Cortex of kidney (tissue), 1 donor: ENCODE results near the gene NPLOC4.

Experiments
- DNase-seq: peaks from one replicate; lab custom pipeline; 2025; lab: John Stamatoyannopoulos, UW

The NPLOC4 gene

DNA sequence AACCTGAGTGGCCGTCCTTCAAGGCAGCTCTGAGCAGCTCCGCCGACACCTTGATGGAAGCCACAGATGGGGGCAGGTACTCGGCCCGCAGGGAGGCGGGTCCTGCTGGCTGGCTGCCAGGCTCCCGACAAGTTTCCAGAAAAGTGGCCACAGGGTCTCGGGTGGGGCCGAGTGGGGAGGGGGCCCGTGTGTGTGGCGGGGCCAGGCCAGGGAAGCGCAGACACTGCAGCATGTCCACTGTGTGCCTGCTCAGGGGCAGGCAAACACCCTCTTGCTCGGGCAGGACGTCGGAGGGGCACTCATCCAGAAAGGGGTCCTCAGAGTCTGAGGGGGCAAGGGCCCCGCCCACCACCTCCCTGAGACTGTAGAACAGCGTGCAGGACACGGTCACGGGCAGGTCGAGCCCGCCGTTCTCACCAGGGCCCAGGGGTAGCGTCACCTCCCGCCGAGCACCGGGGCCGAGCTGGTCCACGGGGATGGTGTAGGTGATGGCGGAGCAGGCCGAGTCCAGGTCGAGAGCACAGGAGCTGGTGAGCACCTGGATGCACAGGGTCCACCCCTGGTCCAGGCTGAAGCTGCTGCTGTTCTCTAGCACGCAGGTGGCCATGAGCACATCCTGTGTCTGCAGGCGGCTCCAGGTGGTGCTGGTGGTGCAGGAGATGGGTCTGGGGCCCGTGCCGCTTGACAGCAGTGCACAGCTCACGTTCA, 89.9 kb downstream of the NPLOC4 start:
- DNase-seq: no peak

DNA sequence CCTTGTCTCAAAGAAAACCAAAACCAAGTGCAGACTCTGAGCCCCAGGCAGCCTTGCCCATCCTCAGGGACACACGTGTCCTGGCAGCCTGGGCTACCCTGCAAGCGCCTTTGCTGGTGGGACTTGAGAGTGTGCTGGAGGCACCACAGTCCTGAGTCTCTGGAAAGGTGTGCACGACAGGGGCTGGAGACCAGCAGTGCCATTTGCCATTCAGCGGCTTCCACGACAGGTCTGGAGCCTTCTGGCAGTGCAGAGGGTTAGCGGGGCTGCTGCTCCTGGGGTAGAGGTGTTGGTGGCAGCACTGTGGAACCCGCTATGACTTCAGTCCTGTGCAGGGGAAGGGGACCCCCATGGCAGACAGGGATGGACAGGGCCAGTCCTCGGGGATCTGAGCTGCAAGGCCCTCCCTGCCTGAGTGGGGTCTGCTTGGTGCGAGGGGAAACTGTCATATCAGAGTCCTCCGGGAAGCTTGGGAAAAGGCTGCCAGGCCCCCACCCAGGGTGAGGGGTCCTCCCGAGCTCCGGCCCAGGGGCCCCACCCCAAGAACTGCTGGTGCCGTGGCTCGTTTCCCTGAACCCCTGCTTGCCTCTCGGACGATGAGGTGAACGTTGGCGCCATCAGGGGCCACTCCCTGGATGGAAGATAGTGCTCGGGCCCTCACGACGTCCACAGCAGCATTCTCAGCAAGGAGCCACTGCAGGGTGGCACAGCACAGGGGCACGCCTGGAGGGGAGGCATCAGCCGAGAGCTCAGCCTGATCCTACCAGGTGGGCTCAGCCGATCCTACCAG, 91.6 kb downstream of the NPLOC4 start:
- no peak for DNase-seq

GRCh38 chr17:81544281-81544974, 92.5 kb downstream of the NPLOC4 start:
- DNase-seq: no peak

- no peak for DNase-seq
Observed at GRCh38 chr17:81543756-81544155, 93.2 kb downstream of the NPLOC4 start.

DNA sequence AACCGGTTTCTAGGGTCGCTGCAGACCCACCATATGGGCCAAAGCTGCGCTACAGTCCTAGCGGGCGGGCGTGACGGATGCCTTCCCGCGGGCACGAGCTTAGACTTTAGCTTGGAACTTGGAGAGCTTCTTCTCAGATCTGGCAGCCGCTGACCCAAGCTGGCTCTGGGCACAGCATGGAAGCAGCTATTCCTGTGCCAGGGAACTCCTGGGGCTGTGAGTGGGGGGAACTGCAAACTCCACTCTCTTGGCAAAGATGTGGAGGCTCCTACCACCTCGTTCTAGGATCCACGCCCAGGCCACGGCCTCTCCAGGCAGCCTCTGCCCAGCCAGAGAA, 93.6 kb downstream of the NPLOC4 start:
- no peak for DNase-seq

GRCh38 chr17:81542431-81543338, 94.2 kb downstream of the NPLOC4 start:
- no peak for DNase-seq

DNA sequence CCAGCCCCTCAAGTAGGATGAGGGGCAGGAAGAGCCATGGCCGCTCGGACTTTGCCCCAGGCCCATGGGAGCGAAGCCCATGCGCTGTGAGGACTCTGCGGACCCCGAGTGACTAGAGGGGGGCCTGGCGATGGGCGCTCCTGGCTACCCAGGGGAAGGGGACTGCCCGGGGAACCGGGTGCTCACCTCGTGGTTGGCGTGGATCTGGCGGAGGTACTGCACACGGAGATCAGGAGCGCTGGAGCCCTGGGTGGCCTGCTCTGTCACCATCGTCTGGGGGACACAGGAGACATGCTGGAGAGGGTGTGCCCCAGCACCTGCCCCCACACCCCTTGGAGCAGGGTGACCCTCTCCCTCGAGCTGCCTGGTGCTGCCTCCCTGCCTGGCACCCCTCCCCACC, 95.8 kb downstream of the NPLOC4 start:
- DNase-seq: no peak

- DNase-seq: no peak
Observed at GRCh38 chr17:81540676-81541027, 96.3 kb downstream of the NPLOC4 start.

- DNase-seq: no peak
Observed at GRCh38 chr17:81539961-81540675, 96.8 kb downstream of the NPLOC4 start.

DNA sequence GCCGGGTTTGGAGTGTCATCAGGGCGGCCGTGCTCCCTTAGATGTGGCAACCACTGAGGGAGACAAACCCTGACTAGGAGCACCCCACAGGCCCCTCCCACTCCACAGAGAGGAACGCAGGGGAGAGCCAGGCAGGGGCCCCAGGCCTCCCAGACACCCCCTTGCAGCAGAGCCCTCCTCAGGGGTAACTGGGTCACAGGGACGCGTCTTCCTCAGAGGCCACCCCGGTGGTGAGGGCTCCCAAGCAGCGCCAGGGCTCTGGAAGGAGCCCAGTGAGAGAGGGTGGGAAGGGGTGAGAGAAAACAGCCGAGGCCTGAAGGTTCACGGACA, 97.4 kb downstream of the NPLOC4 start:
- DNase-seq: no peak

- DNase-seq: no peak
Observed at GRCh38 chr17:81538651-81539570, 98.0 kb downstream of the NPLOC4 start.

- no peak for DNase-seq
Observed at GRCh38 chr17:81537856-81538555, 98.9 kb downstream of the NPLOC4 start.

DNA sequence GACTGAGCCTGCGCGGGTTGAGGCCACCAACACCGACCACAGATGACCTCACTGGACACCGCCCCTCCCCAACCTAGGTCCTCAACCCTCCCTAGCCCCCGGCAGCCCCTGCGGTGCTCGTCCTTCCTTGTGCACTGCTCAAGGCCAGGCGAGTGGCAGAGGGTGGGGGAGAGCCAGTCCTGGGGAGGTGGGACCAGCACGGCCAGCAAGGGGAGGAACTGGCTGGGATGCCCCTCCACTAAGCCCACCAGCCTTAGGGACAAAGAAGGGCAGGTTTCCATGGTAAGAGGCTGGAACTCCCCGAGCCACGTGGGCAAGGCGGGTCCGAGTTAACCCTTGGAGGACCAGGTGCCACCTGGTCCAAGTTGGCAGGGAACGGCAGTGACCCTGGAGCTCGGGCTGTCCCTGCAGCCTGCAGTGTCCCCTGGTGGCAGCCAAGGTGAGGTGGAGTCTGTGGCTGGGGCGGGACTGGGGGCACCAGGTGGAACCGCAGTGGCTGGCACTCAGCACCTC, 99.5 kb downstream of the NPLOC4 start:
- no peak for DNase-seq

GRCh38 chr17:81536299-81537290, 100.3 kb downstream of the NPLOC4 start:
- DNase-seq: no peak

- no peak for DNase-seq
Observed at GRCh38 chr17:81535480-81536298, 101.2 kb downstream of the NPLOC4 start.

- no peak for DNase-seq
Observed at GRCh38 chr17:81535007-81535328, 101.9 kb downstream of the NPLOC4 start.

DNA sequence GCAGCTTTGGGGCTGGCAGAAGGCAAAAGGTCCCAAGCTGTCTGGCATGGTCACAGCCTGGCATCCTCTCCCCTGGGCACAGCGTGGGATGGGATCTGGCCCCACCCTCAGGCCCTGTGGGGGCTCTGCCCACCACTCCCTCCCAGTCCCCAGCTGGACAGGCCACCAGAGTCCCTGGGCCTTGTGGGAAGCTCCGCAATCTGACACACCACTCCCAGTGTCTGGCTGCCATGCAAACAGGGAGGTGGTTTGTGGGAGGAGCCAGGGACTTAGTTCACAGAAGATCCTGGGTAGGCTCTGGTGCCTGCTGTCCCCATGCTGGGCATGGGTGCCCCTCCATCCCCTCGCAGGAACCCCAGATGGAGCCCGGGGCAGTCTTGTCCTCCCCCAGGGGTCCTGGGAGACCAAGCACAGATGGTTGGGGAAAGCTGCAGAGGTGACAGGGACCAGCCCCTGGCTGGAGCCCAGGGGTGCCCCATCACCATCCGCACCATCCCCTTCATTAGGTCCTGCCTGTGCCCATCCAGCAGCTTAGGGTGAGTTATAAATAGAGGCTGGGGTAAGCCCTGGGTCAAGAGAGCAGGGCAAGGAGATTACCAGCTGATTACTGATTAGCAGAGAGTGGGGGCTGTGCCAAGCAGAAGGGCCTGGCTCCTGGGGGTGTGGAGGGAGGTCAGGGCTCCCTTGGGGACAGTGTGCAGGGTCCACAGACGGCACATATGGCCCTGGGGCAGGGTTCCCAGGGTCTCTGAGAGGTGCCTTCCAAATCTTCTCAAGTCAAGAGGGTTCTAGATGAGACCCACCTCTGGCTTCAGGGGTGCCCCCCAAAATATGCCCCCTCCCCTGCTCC, 102.5 kb downstream of the NPLOC4 start:
- no peak for DNase-seq
